Activated CD4-positive, alpha-beta memory T cell treated with anti-CD3 and anti-CD28 coated beads for 36 hours (primary cell): ENCODE measurements around the gene ACTR2. TPM values are rescaled to one million over a fixed set of nuclear protein-coding genes. Genes with fewer than 3 reads are reported as not detected.

Experiments
- CTCF ChIA-PET: fragments of 350-600 bp; sonication (Branson Sonifier 250); formaldehyde crosslinking; loops from one replicate; lab custom pipeline; 2021; ENCODE audit warnings: antibody characterized with exemption, inconsistent platforms; lab: Charles Lee
- POLR2A ChIA-PET: fragments of 350-600 bp; sonication (Branson Sonifier 250); formaldehyde crosslinking; loops from one replicate; lab custom pipeline; 2021; ENCODE audit warnings: antibody characterized with exemption; lab: Charles Lee
- DNase-seq: peaks from one replicate; pipeline ENCODE4 v3.0.0-alpha.2; 2020
- H3K27ac Mint-ChIP-seq: one replicate; pipeline ENCODE4 v1.8.0; 2021; ENCODE audit warnings: mixed read lengths
- H3K27me3 Mint-ChIP-seq: one replicate; pipeline ENCODE4 v1.8.0; 2021; ENCODE audit warnings: mixed read lengths
- H3K36me3 Mint-ChIP-seq: one replicate; pipeline ENCODE4 v1.8.0; 2021; ENCODE audit warnings: mixed read lengths
- H3K4me1 Mint-ChIP-seq: one replicate; pipeline ENCODE4 v1.8.0; 2021; ENCODE audit warnings: low read depth, mixed read lengths
- H3K4me3 Mint-ChIP-seq: one replicate; pipeline ENCODE4 v1.8.0; 2021; ENCODE audit warnings: mild to moderate bottlenecking, mixed read lengths
- H3K9me3 Mint-ChIP-seq: one replicate; pipeline ENCODE4 v1.8.0; 2021; ENCODE audit warnings: mixed read lengths
- intact Hi-C: fragments of 100-400 bp; cut with micrococcal nuclease; formaldehyde crosslinking; loops from one replicate; pipeline ENCODE4 v1.15.1; 2023
- total RNA-seq, 2 experiments: library from RNA; stranded (reverse); gene quantifications; one replicate each; pipeline ENCODE4 v1.2.3, GENCODE V29; 2021

ACTR2 gene
- total RNA-seq, 2 experiments from 2014 or later = 401 to 406 TPM

- peaks cover 14% of the 10 kb centered on the region for H3K4me1 Mint-ChIP-seq
- H3K9me3 Mint-ChIP-seq = no peaks in the 10 kb centered on the region
- intact Hi-C loops = loop anchor here (5.0 kb wide), 1 partner anchor 38 kb away; no protein-coding TSS in a partner anchor
- CTCF ChIA-PET = no interaction called here
- no peak for DNase-seq
- no peak overlapping the region for H3K27ac Mint-ChIP-seq
- no peaks in the 10 kb centered on the region for H3K27me3 Mint-ChIP-seq
- POLR2A ChIA-PET = no interaction called here
- no peak overlapping the region for H3K4me3 Mint-ChIP-seq
- H3K36me3 Mint-ChIP-seq = no peaks in the 10 kb centered on the region
Observed at GRCh38 chr2:65279756-65280155, 52.1 kb downstream of the ACTR2 start.

- H3K4me3 Mint-ChIP-seq = no peak overlapping the region
- no peak for DNase-seq
- no peaks in the 10 kb centered on the region for H3K27me3 Mint-ChIP-seq
- H3K9me3 Mint-ChIP-seq = no peaks in the 10 kb centered on the region
- ChIA-PET POLR2A (no interaction called here), CTCF (interaction anchor here (0.6 to 1.2 kb wide), 2 partner anchors 39 to 75 kb away, joined by 3 read pairs; no protein-coding TSS in a partner anchor)
- H3K36me3 Mint-ChIP-seq = no peaks in the 10 kb centered on the region
- H3K27ac Mint-ChIP-seq = no peak overlapping the region
- H3K4me1 Mint-ChIP-seq = peaks cover 14% of the 10 kb centered on the region
- intact Hi-C loops = no loop called here
Observed at GRCh38 chr2:65281627-65282351, 54.2 kb downstream of the ACTR2 start.

GRCh38 chr2:65282477-65283053 is 54.9 kb downstream of the ACTR2 start:
- ChIA-PET POLR2A (no interaction called here), CTCF (interaction anchor here (0.6 to 1.2 kb wide), 2 partner anchors 38 to 74 kb away, joined by 3 read pairs; no protein-coding TSS in a partner anchor)
- no peaks in the 10 kb centered on the region for H3K27me3 Mint-ChIP-seq
- peaks cover 14% of the 10 kb centered on the region for H3K4me1 Mint-ChIP-seq
- no peak overlapping the region for H3K27ac Mint-ChIP-seq
- DNase-seq = no peak
- H3K4me3 Mint-ChIP-seq = no peak overlapping the region
- H3K9me3 Mint-ChIP-seq = no peaks in the 10 kb centered on the region
- intact Hi-C loops = no loop called here
- H3K36me3 Mint-ChIP-seq = no peaks in the 10 kb centered on the region

GRCh38 chr2:65287364-65287763 is 59.7 kb downstream of the ACTR2 start:
- Mint-ChIP-seq H3K36me3 (no peaks in the 10 kb centered on the region), H3K27ac (no peak overlapping the region), H3K9me3 (no peaks in the 10 kb centered on the region), H3K27me3 (no peaks in the 10 kb centered on the region), H3K4me1 (no peaks in the 10 kb centered on the region), H3K4me3 (no peak overlapping the region)
- ChIA-PET CTCF (no interaction called here), POLR2A (no interaction called here)
- no peak for DNase-seq
- intact Hi-C loops = no loop called here

- H3K27me3 Mint-ChIP-seq = peaks cover 11% of the 10 kb centered on the region
- POLR2A ChIA-PET = no interaction called here
- no peak for DNase-seq
- no peaks in the 10 kb centered on the region for H3K9me3 Mint-ChIP-seq
- H3K4me3 Mint-ChIP-seq = no peak overlapping the region
- CTCF ChIA-PET = no interaction called here
- H3K4me1 Mint-ChIP-seq = no peaks in the 10 kb centered on the region
- intact Hi-C loops = no loop called here
- no peak overlapping the region for H3K27ac Mint-ChIP-seq
- no peaks in the 10 kb centered on the region for H3K36me3 Mint-ChIP-seq
Observed at GRCh38 chr2:65291216-65292105, 63.8 kb downstream of the ACTR2 start.

GRCh38 chr2:65292106-65292400 is 64.4 kb downstream of the ACTR2 start:
- Mint-ChIP-seq H3K27me3 (peaks cover 16% of the 10 kb centered on the region), H3K4me1 (peaks cover 3% of the 10 kb centered on the region), H3K36me3 (no peaks in the 10 kb centered on the region), H3K9me3 (no peaks in the 10 kb centered on the region), H3K4me3 (no peak overlapping the region), H3K27ac (no peak overlapping the region)
- ChIA-PET POLR2A (no interaction called here), CTCF (interaction anchor here (1.4 kb wide), 1 partner anchor 28 kb away, joined by 4 read pairs; no protein-coding TSS in a partner anchor)
- DNase-seq = no peak
- intact Hi-C loops = no loop called here

GRCh38 chr2:65292461-65293011 is 64.9 kb downstream of the ACTR2 start:
- peaks cover 16% of the 10 kb centered on the region for H3K27me3 Mint-ChIP-seq
- peaks cover 5% of the 10 kb centered on the region for H3K4me1 Mint-ChIP-seq
- DNase-seq = no peak
- CTCF ChIA-PET = interaction anchor here (0.8 to 1.4 kb wide), 2 partner anchors 28 kb away, joined by 3 to 4 read pairs; no protein-coding TSS in a partner anchor
- H3K27ac Mint-ChIP-seq = no peak overlapping the region
- H3K9me3 Mint-ChIP-seq = no peaks in the 10 kb centered on the region
- H3K4me3 Mint-ChIP-seq = no peak overlapping the region
- intact Hi-C loops = no loop called here
- no peaks in the 10 kb centered on the region for H3K36me3 Mint-ChIP-seq
- POLR2A ChIA-PET = no interaction called here

- Mint-ChIP-seq H3K27ac (no peak overlapping the region), H3K36me3 (no peaks in the 10 kb centered on the region), H3K9me3 (no peaks in the 10 kb centered on the region), H3K4me3 (no peak overlapping the region), H3K4me1 (peaks cover 7% of the 10 kb centered on the region), H3K27me3 (peaks cover 16% of the 10 kb centered on the region)
- ChIA-PET CTCF (interaction anchor here (0.6 to 1.4 kb wide), 4 partner anchors 27 to 809 kb away, joined by 3 to 5 read pairs (median 4); no protein-coding TSS in a partner anchor), POLR2A (no interaction called here)
- intact Hi-C loops = no loop called here
- DNase-seq = no peak
Observed at GRCh38 chr2:65293376-65293775, 65.7 kb downstream of the ACTR2 start.

- no peak for DNase-seq
- H3K9me3 Mint-ChIP-seq = no peaks in the 10 kb centered on the region
- ChIA-PET CTCF (interaction anchor here (0.7 kb wide), 1 partner anchor 26 kb away, joined by 3 read pairs; no protein-coding TSS in a partner anchor), POLR2A (no interaction called here)
- H3K27me3 Mint-ChIP-seq = peaks cover 16% of the 10 kb centered on the region
- no peak overlapping the region for H3K4me3 Mint-ChIP-seq
- H3K4me1 Mint-ChIP-seq = peaks cover 10% of the 10 kb centered on the region
- no peak overlapping the region for H3K27ac Mint-ChIP-seq
- H3K36me3 Mint-ChIP-seq = no peaks in the 10 kb centered on the region
- intact Hi-C loops = no loop called here
Observed at GRCh38 chr2:65294136-65294535, 66.5 kb downstream of the ACTR2 start.

GRCh38 chr2:65294701-65295100 is 67.1 kb downstream of the ACTR2 start:
- H3K4me1 Mint-ChIP-seq = peaks cover 16% of the 10 kb centered on the region
- peaks cover 16% of the 10 kb centered on the region for H3K27me3 Mint-ChIP-seq
- ChIA-PET CTCF (no interaction called here), POLR2A (no interaction called here)
- no peak overlapping the region for H3K4me3 Mint-ChIP-seq
- no peaks in the 10 kb centered on the region for H3K36me3 Mint-ChIP-seq
- no peaks in the 10 kb centered on the region for H3K9me3 Mint-ChIP-seq
- intact Hi-C loops = no loop called here
- no peak overlapping the region for H3K27ac Mint-ChIP-seq
- DNase-seq = no peak

- POLR2A ChIA-PET = no interaction called here
- no peak overlapping the region for H3K27ac Mint-ChIP-seq
- intact Hi-C loops = no loop called here
- H3K9me3 Mint-ChIP-seq = no peaks in the 10 kb centered on the region
- peaks cover 18% of the 10 kb centered on the region for H3K27me3 Mint-ChIP-seq
- H3K4me1 Mint-ChIP-seq = peaks cover 38% of the 10 kb centered on the region
- DNase-seq = no peak
- H3K36me3 Mint-ChIP-seq = no peaks in the 10 kb centered on the region
- CTCF ChIA-PET = interaction anchor here (1.6 kb wide), 1 partner anchor 23 kb away, joined by 11 read pairs; no protein-coding TSS in a partner anchor
- H3K4me3 Mint-ChIP-seq = no peak overlapping the region
Observed at GRCh38 chr2:65296971-65297370, 69.3 kb downstream of the ACTR2 start.

- intact Hi-C loops = no loop called here
- H3K4me1 Mint-ChIP-seq = peaks cover 44% of the 10 kb centered on the region
- peaks cover 23% of the 10 kb centered on the region for H3K27me3 Mint-ChIP-seq
- DNase-seq = no peak
- H3K4me3 Mint-ChIP-seq = no peak overlapping the region
- CTCF ChIA-PET = interaction anchor here (0.8 to 1.6 kb wide), 2 partner anchors 21 to 22 kb away, joined by 3 to 11 read pairs; no protein-coding TSS in a partner anchor
- POLR2A ChIA-PET = no interaction called here
- H3K9me3 Mint-ChIP-seq = no peaks in the 10 kb centered on the region
- H3K36me3 Mint-ChIP-seq = no peaks in the 10 kb centered on the region
- H3K27ac Mint-ChIP-seq = no peak overlapping the region
Observed at GRCh38 chr2:65297544-65297943, 69.9 kb downstream of the ACTR2 start.
